Endothelial cell of umbilical vein (primary cell): Measurements from ENCODE around the gene OST4. TPM values are rescaled to one million over a fixed set of nuclear protein-coding genes. Genes with fewer than 3 reads are reported as not detected.
"Not testable (repeated sequence)": the region's sequence is repeated elsewhere in the genome, so short reads cannot be mapped to it uniquely, and the experiment has no call there.

Source experiments
- BruUV-seq: library from RNA; stranded (reverse); fragments of 400-500 nt; replicated peaks from 2 replicates; lab custom pipeline; 2021; lab: Mats Ljungman, UMichigan
- CTCF ChIA-PET: fragments of 300-600, 350-600 bp; sonication (Branson Sonifier 250); formaldehyde crosslinking; loops from one replicate; lab custom pipeline; 2021; ENCODE audit warnings: antibody characterized with exemption, inconsistent platforms; lab: Charles Lee
- POLR2A ChIA-PET: fragments of 300-600, 350-600 bp; sonication (Branson Sonifier 250); formaldehyde crosslinking; loops from one replicate; lab custom pipeline; 2021; ENCODE audit warnings: antibody characterized with exemption, inconsistent platforms; lab: Charles Lee
- DNase-seq: peaks from one replicate; pipeline ENCODE4 v3.0.0-alpha.2; 2011; ENCODE audit warnings: low read depth, low spot score
- FAIRE-seq: peaks from 2 replicates; lab custom pipeline; 2011; peaks lifted over from hg19 to GRCh38; lab: Jason Lieb, UNC
- H2AFZ ChIP-seq: 2 replicates; pipeline ENCODE4 v1.6.0; 2012; ENCODE audit warnings: low read depth, low read length, control low read depth, inconsistent platforms
- H3K27ac ChIP-seq: 2 replicates; pipeline ENCODE4 v1.5.1; 2011; ENCODE audit warnings: low read depth, mild to moderate bottlenecking, control low read depth, low read length, moderate library complexity; ENCODE audit not compliant: insufficient read depth
- H3K27me3 ChIP-seq, 2 experiments: 2 replicates each; pipeline versions ENCODE4 v1.6.0 to v1.6.1; 2011; ENCODE audit warnings: low read length in 2 of 2, mixed read lengths in 1 of 2; ENCODE audit not compliant: control insufficient read depth in 2 of 2, insufficient read depth in 2 of 2
- H3K36me3 ChIP-seq, 2 experiments: 2 replicates in 1 of 2; 3 replicates in 1 of 2; pipeline ENCODE4 v1.5.1; 2011; ENCODE audit warnings: low read length in 2 of 2, mild to moderate bottlenecking in 1 of 2, moderate library complexity in 1 of 2; ENCODE audit not compliant: control insufficient read depth in 2 of 2, insufficient read depth in 2 of 2; ENCODE audit errors: extremely low read depth in 1 of 2
- H3K4me1 ChIP-seq: 3 replicates; pipeline ENCODE4 v1.5.1; 2011; ENCODE audit warnings: mild to moderate bottlenecking, low read length; ENCODE audit not compliant: control insufficient read depth, insufficient read depth; ENCODE audit errors: extremely low read depth
- H3K4me2 ChIP-seq: 2 replicates; pipeline ENCODE4 v1.6.1; 2011; ENCODE audit warnings: low read length, control low read depth, mixed read lengths; ENCODE audit not compliant: insufficient read depth
- H3K4me3 ChIP-seq, 3 experiments: fragments of 200-600 bp in 1 of 3; sonication (generic), shearing (Covaris generic) in 1 of 3; replicated peaks in 1 of 3; 2 replicates each; pipeline ENCODE4 v1.5.1; 2011 to 2016; ENCODE audit warnings: control low read depth in 3 of 3, low read length in 3 of 3, mild to moderate bottlenecking in 2 of 3, inconsistent platforms in 1 of 3, low read depth in 1 of 3, moderate library complexity in 1 of 3; ENCODE audit not compliant: insufficient read depth in 1 of 3
- H3K79me2 ChIP-seq: 2 replicates; pipeline ENCODE4 v1.6.0; 2012; ENCODE audit warnings: low read length, inconsistent platforms; ENCODE audit not compliant: control insufficient read depth, insufficient read depth
- H3K9ac ChIP-seq: replicated peaks from 2 replicates; pipeline ENCODE3; 2011; ENCODE audit warnings: low read length, control low read depth; ENCODE audit not compliant: insufficient read depth; ENCODE audit errors: extremely low read depth
- H3K9me1 ChIP-seq: replicated peaks from 3 replicates; pipeline ENCODE4 v1.6.0; 2011; ENCODE audit warnings: mild to moderate bottlenecking, low read length; ENCODE audit not compliant: control insufficient read depth, insufficient read depth; ENCODE audit errors: extremely low read depth
- H3K9me3 ChIP-seq: replicated peaks from 2 replicates; pipeline ENCODE4 v1.5.1; 2012; ENCODE audit warnings: low read length, inconsistent platforms; ENCODE audit not compliant: control insufficient read depth, insufficient read depth
- H4K20me1 ChIP-seq: replicated peaks from 2 replicates; pipeline ENCODE3; 2011; ENCODE audit warnings: mild to moderate bottlenecking, low read length; ENCODE audit not compliant: control insufficient read depth, insufficient read depth; ENCODE audit errors: extremely low read depth
- CTCF ChIP-seq, 2 donors: IDR thresholded peaks; 1 replicate in 1 of 2; 2 replicates in 1 of 2; pipeline ENCODE4 v1.5.1; 2011; ENCODE audit warnings: low read length in 2 of 2, mild to moderate bottlenecking in 2 of 2, moderate library complexity in 2 of 2, control low read depth in 1 of 2, inconsistent platforms in 1 of 2, low read depth in 1 of 2; ENCODE audit not compliant: insufficient read depth in 1 of 2; ENCODE audit errors: extremely low read depth in 1 of 2
- FOS ChIP-seq: IDR thresholded peaks from 2 replicates; pipeline ENCODE4 v1.6.1; 2011; ENCODE audit warnings: mild to moderate bottlenecking, low read length, moderate library complexity, borderline replicate concordance; ENCODE audit not compliant: insufficient read depth
- GATA2 ChIP-seq: IDR thresholded peaks from 2 replicates; pipeline ENCODE4 v1.7.0; 2011; ENCODE audit warnings: low read depth, mild to moderate bottlenecking, moderate library complexity, mixed read lengths, low read length; ENCODE audit not compliant: insufficient read length, insufficient read depth
- JUN ChIP-seq: IDR thresholded peaks from 2 replicates; pipeline ENCODE4 v1.6.1; 2011; ENCODE audit warnings: borderline replicate concordance, low read depth; ENCODE audit not compliant: insufficient read length, insufficient read depth
- MYC ChIP-seq: IDR thresholded peaks from one replicate; pipeline ENCODE4 v1.6.1; 2011; ENCODE audit warnings: mild to moderate bottlenecking, low read depth, low read length
- POLR2AphosphoS5 ChIP-seq: IDR thresholded peaks from 2 replicates; pipeline ENCODE4 v1.6.1; 2012; ENCODE audit warnings: low read depth, mild to moderate bottlenecking, control low read depth, low read length, moderate library complexity; ENCODE audit not compliant: insufficient read depth
- dilution Hi-C: fragments of 300-500 bp; cut with MboI; formaldehyde crosslinking; loops from one replicate; pipeline ENCODE4 v1.15.0; 2019; ENCODE audit warnings: low sequenced_read_pairs; ENCODE audit not compliant: extremely low pct_ligation_motif_present
- intact Hi-C: fragments of 100-400 bp; cut with micrococcal nuclease; formaldehyde crosslinking; loops from one replicate; pipeline ENCODE4 v1.10.0; 2022
- polyA plus RNA-seq, 4 experiments: library from polyadenylated mRNA; depleted of rRNA in 3 of 4; stranded (reverse) in 3 of 4; unstranded in 1 of 4; fragments of >200 nt; gene quantifications; 2 replicates each; pipeline versions ENCODE4 v1.2.1 to v1.2.3, GENCODE V29; 2011 to 2012; ENCODE audit warnings: missing spikeins in 1 of 4
- total RNA-seq: library from RNA; stranded (reverse); gene quantifications from 2 replicates; pipeline ENCODE4 v1.2.3, GENCODE V29; 2021

Gene OST4
- total and polyA plus RNA-seq, 2 donors (not counting 3 experiments of a cell fraction or from before 2014, with no cell fraction given), result 415 to 1,189 TPM

- H2AFZ ChIP-seq, DNase-seq, H3K79me2 ChIP-seq, FAIRE-seq, BruUV-seq, H3K27ac ChIP-seq, H3K36me3 ChIP-seq, H3K9ac ChIP-seq, H3K4me2 ChIP-seq, dilution Hi-C loops, H4K20me1 ChIP-seq, H3K9me1 ChIP-seq, H3K4me1 ChIP-seq, intact Hi-C loops, H3K27me3 ChIP-seq, POLR2A ChIA-PET, H3K4me3 ChIP-seq, H3K9me3 ChIP-seq: not testable (repeated sequence)
- CTCF ChIA-PET, result interaction anchor here (1.1 kb wide), 1 partner anchor 23 kb away, joined by 3 read pairs; no protein-coding TSS in a partner anchor
These were observed 39.3 kb upstream of the OST4 start for GRCh38 chr2:27110603-27111352.

- Histone ChIP-seq H3K9ac (no peak overlapping the region), H3K4me2 (no peak overlapping the region), H3K9me3 (no peaks in the 10 kb centered on the region), H3K9me1 (no peaks in the 10 kb centered on the region), H3K79me2 (no peaks in the 10 kb centered on the region), H4K20me1 (no peaks in the 10 kb centered on the region), H2AFZ (no peak overlapping the region), H3K36me3 (no peaks in the 10 kb centered on the region), H3K4me1 (no peaks in the 10 kb centered on the region), H3K4me3 (no peak overlapping the region), H3K27me3 (no peaks in the 10 kb centered on the region), H3K27ac (no peak overlapping the region)
- DNase-seq (no peak), FAIRE-seq (no peak)
- ChIA-PET CTCF (interaction anchor here (0.9 to 1.9 kb wide), 6 partner anchors 9 to 194 kb away, joined by 3 to 10 read pairs (median 4); no protein-coding TSS in a partner anchor), POLR2A (no interaction called here)
- TF ChIP-seq POLR2AphosphoS5 (no peak), MYC (no peak), CTCF (IDR thresholded peaks at IDR 0.05; ENCODE audit: extremely low read depth in 1 of 2, insufficient read depth in 1 of 2, low read depth in 1 of 2, low read length in 2 of 2) (no peak), FOS (no peak), GATA2 (no peak), JUN (no peak)
- dilution Hi-C loops (no loop called here), intact Hi-C loops (no loop called here)
- no TSS peak for BruUV-seq
These were observed 37.6 kb upstream of the OST4 start for GRCh38 chr2:27109083-27109482.
